Aorta (tissue), 5 donors: Measurements from ENCODE around the gene PLA2G4B. TPM values are rescaled to one million over a fixed set of nuclear protein-coding genes. Genes with fewer than 3 reads are reported as not detected.
A peak's percentile ranks its signal among the peaks of the same experiment; 100 is the strongest.

ENCODE experiments used
- ATAC-seq: fragments of 200-7000 bp; cut with Tn5 transposase; one replicate; pipeline ENCODE4 v1.9.1; 2022; ENCODE audit warnings: moderate library complexity; ENCODE audit not compliant: low FRiP score
- DNase-seq, 2 donors: peaks; one replicate each; pipeline ENCODE4 v3.0.0-alpha.2; 2020
- H3K27ac ChIP-seq, 2 donors: one replicate each; pipeline ENCODE4 v1.5.1; 2013; ENCODE audit warnings: low read length in 2 of 2, mild to moderate bottlenecking in 2 of 2, moderate library complexity in 2 of 2, control low read depth in 1 of 2, inconsistent platforms in 1 of 2, low read depth in 1 of 2
- H3K27me3 ChIP-seq, 2 donors: one replicate each; pipeline ENCODE4 v1.6.1; 2013; ENCODE audit warnings: control low read depth in 1 of 2, low read length in 1 of 2, mild to moderate bottlenecking in 1 of 2, moderate library complexity in 1 of 2; ENCODE audit not compliant: insufficient read depth in 2 of 2, control insufficient read depth in 1 of 2
- H3K36me3 ChIP-seq, 2 donors: one replicate each; pipeline ENCODE4 v1.6.1; 2013; ENCODE audit warnings: control low read depth in 1 of 2, low read length in 1 of 2, mild to moderate bottlenecking in 1 of 2; ENCODE audit not compliant: insufficient read depth in 2 of 2, control insufficient read depth in 1 of 2
- H3K4me1 ChIP-seq, 2 donors: one replicate each; pipeline ENCODE4 v1.6.1; 2013; ENCODE audit warnings: low read length in 2 of 2, control low read depth in 1 of 2, mild to moderate bottlenecking in 1 of 2, moderate library complexity in 1 of 2; ENCODE audit not compliant: insufficient read depth in 2 of 2, control insufficient read depth in 1 of 2
- H3K4me3 ChIP-seq, 2 donors: one replicate each; pipeline ENCODE4 v1.5.1; 2013; ENCODE audit warnings: low read length in 2 of 2, control low read depth in 1 of 2, mild to moderate bottlenecking in 1 of 2
- H3K9me3 ChIP-seq: one replicate; pipeline ENCODE4 v1.6.1; 2013; ENCODE audit warnings: mild to moderate bottlenecking, low read length; ENCODE audit not compliant: control insufficient read depth
- WGBS, 2 donors: extraction: QIAGEN DNeasy Blood & Tissue Kit; methylation state at CpG; one replicate each; pipeline ENCODE4 v1.1.7; 2013; 5-methylcytosine and 5-hydroxymethylcytosine counted together
- intact Hi-C, 2 donors: fragments of 100-400 bp; cut with DNase I; formaldehyde crosslinking; loops; one replicate each; pipeline versions ENCODE4 v1.14.2 to v1.15.0; 2022
- polyA plus RNA-seq, 2 donors: library from polyadenylated mRNA; stranded (reverse); fragments of 200-250 nt; gene quantifications; one replicate each; pipeline ENCODE4 v1.2.3, GENCODE V29; 2013
- total RNA-seq, 2 donors: library from RNA; stranded (reverse); fragmentation: NEBNext Ultra II Directional; extraction: Animal tissue kit (Norgen Biotek cat#: 25700); gene quantifications; one replicate each; pipeline ENCODE4 v1.2.1, GENCODE V29; 2021
- donor health status: healthy with polysubstance abuse.
- donor health status: Bipolar disorder and iron deficiency.
- donor health status: DM: no; HTN: no; CAD: no.
- donor health status: DM: no; HTN: no; CAD: no.
- donor health status: DM: yes; HTN: yes; CAD: no.

PLA2G4B gene
- total and polyA plus RNA-seq, 4 donors, result 6.7 to 51.8 (median 12.7) TPM

DNA sequence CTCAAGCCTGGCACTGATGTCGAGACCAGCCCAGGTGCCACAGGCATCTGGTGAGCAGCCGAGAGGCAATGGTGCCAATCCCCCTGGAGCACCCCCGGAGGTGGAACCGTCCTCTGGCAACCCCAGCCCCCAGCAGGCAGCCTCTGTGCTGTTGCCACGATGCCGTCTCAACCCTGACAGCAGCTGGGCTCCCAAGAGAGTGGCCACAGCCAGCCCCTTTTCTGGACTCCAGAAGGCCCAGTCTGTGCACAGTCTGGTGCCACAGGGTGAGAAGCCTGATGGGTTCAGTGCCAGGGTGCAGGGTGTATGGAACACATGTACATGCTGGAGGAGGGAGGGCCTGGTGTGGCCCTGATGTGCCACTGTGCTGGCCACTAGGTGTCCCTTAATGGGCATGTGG is 15.7 kb upstream of the PLA2G4B start:
- H3K4me1 ChIP-seq, result no peaks in the 10 kb centered on the region
- peaks cover 2 to 3% of the 10 kb centered on the region in 2 donors for H3K36me3 ChIP-seq
- H3K9me3 ChIP-seq, result no peaks in the 10 kb centered on the region
- intact Hi-C loops, result no loop called here
- H3K27ac ChIP-seq, result no peak overlapping the region
- ATAC-seq, result no peak
- no peak overlapping the region for H3K4me3 ChIP-seq
- H3K27me3 ChIP-seq, result no peaks in the 10 kb centered on the region
- no peak for DNase-seq
- WGBS, 2 donors, result 72 to 79% methylated on average over 6 of the region's 6 CpGs

DNA sequence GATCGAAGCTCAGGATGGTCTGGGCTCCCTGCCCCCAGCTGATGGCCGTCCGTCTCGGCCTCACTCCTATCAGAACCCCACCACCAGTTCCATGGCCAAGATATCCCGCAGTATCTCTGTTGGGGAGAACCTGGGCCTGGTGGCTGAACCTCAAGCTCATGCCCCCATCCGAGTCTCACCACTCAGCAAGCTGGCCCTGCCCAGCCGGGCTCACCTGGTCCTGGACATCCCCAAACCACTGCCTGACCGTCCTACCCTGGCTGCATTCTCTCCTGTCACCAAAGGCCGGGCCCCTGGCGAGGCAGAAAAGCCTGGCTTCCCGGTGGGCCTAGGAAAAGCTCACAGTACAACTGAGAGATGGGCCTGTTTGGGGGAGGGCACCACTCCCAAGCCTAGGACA is 15.1 kb upstream of the PLA2G4B start:
- Histone ChIP-seq H3K27ac (no peak overlapping the region), H3K9me3 (no peaks in the 10 kb centered on the region), H3K4me1 (no peaks in the 10 kb centered on the region), H3K4me3 (no peak overlapping the region), H3K27me3 (no peaks in the 10 kb centered on the region), H3K36me3 (peaks cover 0 to 3% of the 10 kb centered on the region in 2 donors)
- 89 to 92% methylated on average over 11 of the region's 11 CpGs for WGBS, 2 donors
- ATAC-seq, result no peak
- no peak for DNase-seq
- intact Hi-C loops, result no loop called here

DNA sequence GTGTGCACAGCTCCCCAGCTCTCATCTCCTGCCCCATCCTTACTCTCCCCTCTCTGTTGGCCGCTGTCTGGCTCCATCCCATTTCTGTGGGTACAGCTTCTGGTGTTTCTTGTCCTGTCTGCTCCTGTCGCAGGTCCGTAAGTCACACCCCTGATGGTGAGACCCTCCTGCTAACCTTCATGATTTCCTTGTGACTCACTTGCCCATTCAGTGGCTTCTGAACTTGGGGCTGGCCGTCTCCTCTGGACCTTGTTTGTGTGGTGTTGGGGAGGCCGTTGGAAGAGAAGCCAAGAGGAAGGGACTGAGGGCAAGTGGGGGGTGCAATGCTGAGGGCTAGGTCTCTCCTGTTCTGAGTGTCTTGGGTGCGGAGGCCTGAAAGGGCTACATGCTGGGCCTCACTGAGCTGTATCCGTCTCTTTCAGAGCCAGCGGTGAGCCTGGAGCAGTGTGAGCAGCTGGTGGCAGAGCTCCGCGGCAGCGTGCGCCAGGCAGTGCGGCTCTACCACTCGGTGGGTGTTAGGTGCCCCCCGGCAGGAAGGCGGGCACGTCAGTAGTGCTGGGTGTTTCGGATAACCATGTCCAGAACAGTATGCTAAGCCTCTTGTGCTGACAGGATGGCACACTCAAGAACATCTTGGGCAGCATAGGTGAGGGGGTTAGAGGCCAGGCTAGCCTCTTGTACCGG is 14.4 kb upstream of the PLA2G4B start:
- no peak for ATAC-seq
- intact Hi-C loops, result no loop called here
- H3K27ac ChIP-seq, result no peak overlapping the region
- no peak overlapping the region for H3K4me3 ChIP-seq
- H3K4me1 ChIP-seq, result no peaks in the 10 kb centered on the region
- no peaks in the 10 kb centered on the region for H3K27me3 ChIP-seq
- no peaks in the 10 kb centered on the region for H3K9me3 ChIP-seq
- DNase-seq, result no peak
- 92 to 93% methylated on average over 19 of the region's 19 CpGs for WGBS, 2 donors
- H3K36me3 ChIP-seq, result no peaks in the 10 kb centered on the region

DNA sequence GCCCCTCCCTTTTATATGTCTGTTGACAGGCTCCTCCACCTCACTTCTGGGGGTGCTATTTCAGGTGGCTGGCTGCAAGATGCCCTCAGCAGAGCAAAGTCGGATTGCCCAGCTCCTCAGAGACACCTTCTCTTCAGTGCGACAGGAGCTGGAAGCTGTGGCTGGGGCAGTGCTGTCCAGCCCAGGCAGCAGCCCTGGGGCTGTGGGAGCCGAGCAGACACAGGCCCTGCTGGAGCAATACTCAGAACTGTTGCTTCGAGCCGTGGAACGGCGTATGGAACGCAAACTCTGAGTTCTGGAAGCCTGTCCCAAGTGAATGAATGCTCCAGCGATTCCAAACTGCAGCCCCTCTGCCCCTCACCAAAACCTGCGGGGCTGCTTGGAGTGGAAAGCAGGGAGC is 13.5 kb upstream of the PLA2G4B start:
- no peak for ATAC-seq
- DNase-seq, result no peak
- no peaks in the 10 kb centered on the region for H3K4me1 ChIP-seq
- WGBS, 2 donors, result 87 to 88% methylated on average over 10 of the region's 10 CpGs
- no peak overlapping the region for H3K27ac ChIP-seq
- H3K27me3 ChIP-seq, result no peaks in the 10 kb centered on the region
- no peaks in the 10 kb centered on the region for H3K9me3 ChIP-seq
- H3K4me3 ChIP-seq, result no peak overlapping the region
- intact Hi-C loops, result loop anchor here in 1 of 2 donors (5.0 kb wide), 1 partner anchor 72 kb away; no protein-coding TSS in a partner anchor
- H3K36me3 ChIP-seq, result no peaks in the 10 kb centered on the region

DNA sequence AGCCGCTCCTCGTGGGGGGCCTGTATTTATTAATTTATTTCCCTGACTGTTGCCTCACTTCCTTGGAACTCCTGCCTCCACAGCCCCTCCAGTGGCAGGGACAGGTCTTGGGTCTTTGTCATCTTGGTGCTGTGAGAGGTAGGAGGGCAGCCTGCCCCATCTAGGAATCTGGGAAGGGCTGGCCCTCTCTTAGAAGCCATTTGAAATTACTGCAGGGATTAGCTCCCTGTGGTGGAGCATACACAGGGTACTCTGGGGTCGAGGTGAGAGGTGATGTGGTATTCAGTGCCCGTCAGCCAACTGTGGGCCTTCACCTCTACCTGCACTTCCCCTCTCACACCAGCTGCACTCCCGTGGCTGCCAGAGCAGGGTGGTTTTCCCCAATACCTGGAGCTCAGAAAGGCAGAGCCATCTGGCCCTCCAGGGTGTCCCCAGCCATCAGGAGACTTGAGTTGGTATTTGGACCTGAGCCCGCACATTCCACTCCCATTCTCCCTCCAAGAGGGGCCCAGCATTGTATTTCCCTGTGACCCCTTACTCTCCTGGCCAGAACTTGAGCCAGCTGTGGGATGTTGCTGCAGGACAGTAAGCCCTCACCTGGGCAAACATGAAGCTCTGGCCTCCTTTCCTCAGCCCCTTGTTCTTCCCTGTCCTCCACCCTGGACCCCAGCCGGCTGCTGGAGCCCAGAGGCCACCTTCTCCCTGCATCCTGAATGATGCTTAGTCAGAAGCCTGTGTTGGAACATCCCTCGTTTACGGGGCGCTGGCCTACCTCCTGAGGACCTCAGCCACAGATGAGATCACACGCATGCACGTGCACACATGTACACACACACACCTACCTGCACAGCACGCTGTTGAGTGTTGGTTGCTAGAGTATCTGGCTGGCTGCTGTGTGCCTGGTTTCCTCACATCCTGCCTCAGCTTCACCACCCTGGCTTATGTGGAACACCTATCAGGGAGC is 12.8 kb upstream of the PLA2G4B start:
- intact Hi-C loops, result loop anchor here in 1 of 2 donors (5.0 kb wide), 1 partner anchor 71 kb away; no protein-coding TSS in a partner anchor

DNA sequence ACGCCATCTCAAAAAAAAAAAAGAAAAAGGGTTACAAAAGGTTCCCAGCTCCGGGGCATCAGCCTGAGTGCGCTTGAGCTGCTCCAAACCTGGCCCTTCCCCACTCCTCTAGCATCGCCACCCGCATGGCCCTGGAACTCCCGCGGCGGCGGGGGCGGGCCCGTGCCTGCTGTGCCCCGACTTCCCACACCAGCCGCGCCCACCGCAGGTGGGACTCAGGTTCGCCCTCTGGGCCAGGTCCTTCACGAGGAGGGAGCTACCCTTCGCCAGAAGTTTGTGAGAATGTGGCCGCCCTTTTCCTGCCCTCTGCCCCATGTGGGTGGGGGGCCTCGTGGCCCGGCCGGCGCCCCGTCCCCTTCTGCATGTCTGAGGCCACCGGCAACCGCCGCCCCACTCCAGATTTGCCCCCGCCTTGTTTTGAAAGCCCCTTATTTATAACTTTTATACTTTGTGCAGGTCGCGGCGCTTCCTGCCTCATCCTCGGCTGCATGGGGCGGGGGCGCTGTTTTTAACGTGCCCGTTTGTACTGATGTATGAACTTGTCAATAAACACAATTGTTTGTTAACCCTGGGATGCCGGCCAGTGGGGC is 11.3 kb upstream of the PLA2G4B start:
- Histone ChIP-seq H3K9me3 (no peaks in the 10 kb centered on the region), H3K36me3 (no peaks in the 10 kb centered on the region), H3K27ac (no peak overlapping the region), H3K4me1 (no peaks in the 10 kb centered on the region), H3K27me3 (no peaks in the 10 kb centered on the region), H3K4me3 (peak overlapping the region; percentile 42 to 49)
- peak in 1 of 2 donors; percentile 66 for DNase-seq
- peak; percentile 8 for ATAC-seq
- 8 to 12% methylated on average over 35 to 37 of the region's 37 CpGs for WGBS, 2 donors
- intact Hi-C loops, result loop anchor here in 1 of 2 donors (5.0 kb wide), 1 partner anchor 70 kb away; no protein-coding TSS in a partner anchor

More for the DNA sequence above, 12.8 kb upstream of the PLA2G4B start:
- no peaks in the 10 kb centered on the region for H3K36me3 ChIP-seq
- DNase-seq (no peak), ATAC-seq (no peak)
- no peak overlapping the region for H3K4me3 ChIP-seq
- no peaks in the 10 kb centered on the region for H3K4me1 ChIP-seq
- no peaks in the 10 kb centered on the region for H3K27me3 ChIP-seq
- 69 to 74% methylated on average over 13 of the region's 13 CpGs for WGBS, 2 donors
- no peak overlapping the region for H3K27ac ChIP-seq
- H3K9me3 ChIP-seq, result no peaks in the 10 kb centered on the region

DNA sequence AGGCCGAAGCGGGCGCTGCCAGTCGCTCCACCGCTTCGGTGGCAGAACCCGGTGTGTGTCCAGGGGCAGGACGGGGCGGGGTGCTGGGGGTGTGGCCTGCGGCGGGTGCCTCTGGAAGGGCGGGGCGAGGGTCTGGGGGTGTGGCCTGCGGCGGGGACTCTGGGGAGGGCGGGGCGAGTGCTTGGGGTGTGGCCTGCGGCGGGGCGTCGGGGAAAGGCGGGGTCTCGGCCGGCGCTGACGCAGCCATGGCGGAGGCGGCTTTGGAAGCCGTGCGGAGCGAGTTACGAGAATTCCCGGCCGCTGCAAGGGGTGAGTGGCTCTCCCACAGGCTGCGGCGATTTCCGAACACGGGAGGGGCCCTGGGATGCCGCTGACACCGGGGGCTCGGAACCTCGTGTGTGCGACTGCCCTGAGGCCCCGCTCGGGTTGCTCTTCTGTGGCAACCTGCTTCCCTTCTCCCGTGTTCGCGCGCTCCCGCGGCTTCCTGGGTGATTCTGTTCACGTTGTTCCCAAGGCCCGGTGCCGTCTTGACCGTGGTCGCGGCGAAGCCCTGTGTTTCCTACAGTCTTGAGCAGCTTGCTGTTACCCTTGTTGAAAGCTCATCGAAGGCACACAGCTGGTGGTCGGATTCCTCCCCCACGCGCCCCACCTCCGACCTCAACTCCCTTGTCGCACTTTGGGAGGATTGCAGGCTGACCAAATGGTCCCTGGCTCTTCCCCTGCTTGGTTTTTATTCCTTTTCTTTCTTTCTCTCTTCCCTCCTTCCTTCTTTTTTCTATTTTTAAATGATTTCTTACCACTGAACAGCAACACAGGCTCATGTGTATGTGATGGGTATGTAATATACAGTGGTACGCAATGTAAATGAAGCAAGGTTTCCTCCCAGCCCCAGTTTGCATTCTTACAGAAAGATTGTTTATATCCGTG is 10.5 kb upstream of the PLA2G4B start, which contains the start of gene JMJD7:
TSS of gene JMJD7 (plus strand) at position 213 of the 927 bp plus-strand sequence. CDS start at position 246, 33 bp downstream.
- H3K4me3 ChIP-seq, result peak within 1 kb of the TSS; percentile 42 to 53
- H3K4me1 ChIP-seq, result no peaks in the 10 kb centered on the region
- ATAC-seq (peak; percentile 97), DNase-seq (peak; percentile 97 to 99)
- no peaks in the 10 kb centered on the region for H3K9me3 ChIP-seq
- H3K27me3 ChIP-seq, result no peaks in the 10 kb centered on the region
- H3K27ac ChIP-seq, result peak within 1 kb of the TSS in 1 of 2 donors; percentile 39
- intact Hi-C loops, result loop anchor here in 1 of 2 donors (5.0 kb wide), 1 partner anchor 69 kb away; no protein-coding TSS in a partner anchor
- no peaks in the 10 kb centered on the region for H3K36me3 ChIP-seq
- 0 to 1% methylated on average over 65 to 66 of the region's 66 CpGs for WGBS, 2 donors
